Measurements from ENCODE around the gene CDH4. TPM values are rescaled to one million over a fixed set of nuclear protein-coding genes. Genes with fewer than 3 reads are reported as not detected.

CDH4 gene
- total RNA-seq, 1 experiment from 2014 or later: not detected

- intact Hi-C loops (cut with micrococcal nuclease; ENCODE audit: unreplicated experiment): no loop called here
- BruUV-seq (replicated peaks): no TSS peak
- CTCF ChIA-PET: no interaction called here
Observed at GRCh38 chr20:61535536-61535935, 283.5 kb downstream of the CDH4 start.

GRCh38 chr20:61535956-61536355, 283.9 kb downstream of the CDH4 start:
- DNase-seq (ENCODE audit: low read depth, low spot score) (no peak), ATAC-seq (no peak)
- CTCF ChIA-PET: no interaction called here

More at GRCh38 chr20:61535536-61535935, 283.5 kb downstream of the CDH4 start:
- DNase-seq (ENCODE audit: low read depth, low spot score) (no peak), ATAC-seq (no peak)
- in situ Hi-C loops (cut with HindIII; ENCODE audit: low pct_unique_long_range_greater_than_20kb, low sequenced_read_pairs): no loop called here
- no peak overlapping the region for H3K4me3 ChIP-seq (ENCODE audit: low read depth in 2 of 2, low read length in 2 of 2)
- TF ChIP-seq CTCF (IDR thresholded peaks at IDR 0.05) (no peak), SIN3A (IDR thresholded peaks at IDR 0.05; ENCODE audit: borderline replicate concordance, insufficient read depth, low read depth, low read length) (no peak), POLR2AphosphoS5 (IDR thresholded peaks at IDR 0.05; ENCODE audit: low read depth, low read length) (no peak), TCF7L2 (IDR thresholded peaks at IDR 0.05; ENCODE audit: low read depth, low read length) (no peak)
- TF ChIP-seq, protein P1, sequence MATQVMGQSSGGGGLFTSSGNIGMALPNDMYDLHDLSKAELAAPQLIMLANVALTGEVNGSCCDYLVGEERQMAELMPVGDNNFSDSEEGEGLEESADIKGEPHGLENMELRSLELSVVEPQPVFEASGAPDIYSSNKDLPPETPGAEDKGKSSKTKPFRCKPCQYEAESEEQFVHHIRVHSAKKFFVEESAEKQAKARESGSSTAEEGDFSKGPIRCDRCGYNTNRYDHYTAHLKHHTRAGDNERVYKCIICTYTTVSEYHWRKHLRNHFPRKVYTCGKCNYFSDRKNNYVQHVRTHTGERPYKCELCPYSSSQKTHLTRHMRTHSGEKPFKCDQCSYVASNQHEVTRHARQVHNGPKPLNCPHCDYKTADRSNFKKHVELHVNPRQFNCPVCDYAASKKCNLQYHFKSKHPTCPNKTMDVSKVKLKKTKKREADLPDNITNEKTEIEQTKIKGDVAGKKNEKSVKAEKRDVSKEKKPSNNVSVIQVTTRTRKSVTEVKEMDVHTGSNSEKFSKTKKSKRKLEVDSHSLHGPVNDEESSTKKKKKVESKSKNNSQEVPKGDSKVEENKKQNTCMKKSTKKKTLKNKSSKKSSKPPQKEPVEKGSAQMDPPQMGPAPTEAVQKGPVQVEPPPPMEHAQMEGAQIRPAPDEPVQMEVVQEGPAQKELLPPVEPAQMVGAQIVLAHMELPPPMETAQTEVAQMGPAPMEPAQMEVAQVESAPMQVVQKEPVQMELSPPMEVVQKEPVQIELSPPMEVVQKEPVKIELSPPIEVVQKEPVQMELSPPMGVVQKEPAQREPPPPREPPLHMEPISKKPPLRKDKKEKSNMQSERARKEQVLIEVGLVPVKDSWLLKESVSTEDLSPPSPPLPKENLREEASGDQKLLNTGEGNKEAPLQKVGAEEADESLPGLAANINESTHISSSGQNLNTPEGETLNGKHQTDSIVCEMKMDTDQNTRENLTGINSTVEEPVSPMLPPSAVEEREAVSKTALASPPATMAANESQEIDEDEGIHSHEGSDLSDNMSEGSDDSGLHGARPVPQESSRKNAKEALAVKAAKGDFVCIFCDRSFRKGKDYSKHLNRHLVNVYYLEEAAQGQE (IDR thresholded peaks at IDR 0.05; ENCODE audit: insufficient read depth in 1 of 2, low read depth in 2 of 2, low read length in 1 of 2): no peak
- H3K27me3 ChIP-seq (ENCODE audit: control insufficient read depth, insufficient read depth, low read length): peaks cover 10% of the 10 kb centered on the region
- no peaks in the 10 kb centered on the region for H3K4me1 ChIP-seq (ENCODE audit: control insufficient read depth, insufficient read depth, low read length)
- no peak overlapping the region for H3K27ac ChIP-seq (ENCODE audit: low read length)
- no peaks in the 10 kb centered on the region for H3K36me3 ChIP-seq (ENCODE audit: control insufficient read depth, insufficient read depth, low read length)
- POLR2A ChIA-PET: no interaction called here
- H3K9me3 ChIP-seq (ENCODE audit: control insufficient read depth, insufficient read depth, low read depth, low read length): no peaks in the 10 kb centered on the region

More at GRCh38 chr20:61535956-61536355, 283.9 kb downstream of the CDH4 start:
- intact Hi-C loops (cut with micrococcal nuclease; ENCODE audit: unreplicated experiment) (no loop called here), in situ Hi-C loops (cut with HindIII; ENCODE audit: low pct_unique_long_range_greater_than_20kb, low sequenced_read_pairs) (no loop called here)
- H3K9me3 ChIP-seq (ENCODE audit: control insufficient read depth, insufficient read depth, low read depth, low read length): no peaks in the 10 kb centered on the region
- H3K4me3 ChIP-seq (ENCODE audit: low read depth in 2 of 2, low read length in 2 of 2): no peak overlapping the region
- TF ChIP-seq SIN3A (IDR thresholded peaks at IDR 0.05; ENCODE audit: borderline replicate concordance, insufficient read depth, low read depth, low read length): no peak
- no peak for TF ChIP-seq POLR2AphosphoS5 (IDR thresholded peaks at IDR 0.05; ENCODE audit: low read depth, low read length)
- TF ChIP-seq CTCF (IDR thresholded peaks at IDR 0.05): no peak
- TF ChIP-seq, protein P1 (IDR thresholded peaks at IDR 0.05; ENCODE audit: insufficient read depth in 1 of 2, low read depth in 2 of 2, low read length in 1 of 2): no peak
- no peak for TF ChIP-seq TCF7L2 (IDR thresholded peaks at IDR 0.05; ENCODE audit: low read depth, low read length)
- POLR2A ChIA-PET: no interaction called here
- H3K4me1 ChIP-seq (ENCODE audit: control insufficient read depth, insufficient read depth, low read length): no peaks in the 10 kb centered on the region
- no peak overlapping the region for H3K27ac ChIP-seq (ENCODE audit: low read length)
- H3K27me3 ChIP-seq (ENCODE audit: control insufficient read depth, insufficient read depth, low read length): peaks cover 10% of the 10 kb centered on the region
- H3K36me3 ChIP-seq (ENCODE audit: control insufficient read depth, insufficient read depth, low read length): no peaks in the 10 kb centered on the region
- no TSS peak for BruUV-seq (replicated peaks)
